ENCODE results near the gene NUTM1.
"Not testable (repeated sequence)": the region's sequence is repeated elsewhere in the genome, so short reads cannot be mapped to it uniquely, and the experiment has no call there.

The NUTM1 gene

GRCh38 chr15:34365091-34365825 lies 22.1 kb downstream of the NUTM1 start:
- peak; percentile 13 for DNase-seq

GRCh38 chr15:34365836-34366235 lies 22.7 kb downstream of the NUTM1 start:
- DNase-seq, result no peak

GRCh38 chr15:34366271-34367065 lies 23.4 kb downstream of the NUTM1 start:
- peak; percentile 44 for DNase-seq

- peak; percentile 86 for DNase-seq
These were observed 24.3 kb downstream of the NUTM1 start, which contains the start of gene LPCAT4 for GRCh38 chr15:34367101-34368081. LPCAT4 (minus strand) TSS chr15:34367196; CDS start chr15:34367100, 96 bp downstream.

- DNase-seq, result no peak
These were observed 27.0 kb downstream of the NUTM1 start for GRCh38 chr15:34370129-34370528.

DNA sequence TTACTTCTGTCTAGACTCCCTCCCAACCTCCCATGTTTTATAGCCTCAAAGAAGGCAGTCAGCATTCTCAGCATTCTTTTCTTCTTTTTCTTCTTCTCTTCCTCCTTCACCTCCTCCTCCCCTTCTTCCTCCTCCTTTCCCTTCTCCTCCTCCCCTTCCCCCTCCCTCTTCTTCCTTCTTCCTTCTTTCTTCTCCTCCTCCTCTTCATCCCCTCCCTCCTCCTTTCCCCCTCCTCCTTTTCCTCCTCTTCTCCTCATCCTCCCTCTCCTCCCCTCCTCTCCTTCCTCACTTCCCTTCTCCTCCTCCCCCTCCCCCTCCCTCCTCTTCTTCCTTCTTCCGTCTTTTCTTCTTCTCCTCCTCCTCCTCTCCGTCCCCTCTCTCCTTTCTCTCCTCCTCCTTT lies 27.5 kb downstream of the NUTM1 start:
- DNase-seq, result no peak

- DNase-seq, result no peak
These were observed 30.8 kb downstream of the NUTM1 start for GRCh38 chr15:34373951-34374350.

DNA sequence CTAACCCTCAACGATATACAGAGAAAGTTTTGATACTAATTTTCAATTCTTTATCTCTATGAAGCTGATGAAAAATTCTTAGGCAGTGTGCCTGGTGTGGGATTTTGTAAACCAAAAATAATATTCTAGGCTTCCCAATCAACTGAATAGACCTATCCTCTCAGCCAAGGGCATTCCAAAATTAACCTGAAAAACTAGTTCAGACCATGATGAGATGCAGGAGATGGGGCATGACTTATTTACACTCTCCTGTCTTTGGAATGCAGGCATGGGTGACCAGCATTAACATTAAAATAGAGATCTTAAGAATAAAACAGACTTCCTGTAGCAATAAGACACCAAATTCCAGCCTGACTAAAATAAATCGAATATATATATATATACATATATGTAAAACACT lies 31.7 kb downstream of the NUTM1 start:
- no peak for DNase-seq

DNA sequence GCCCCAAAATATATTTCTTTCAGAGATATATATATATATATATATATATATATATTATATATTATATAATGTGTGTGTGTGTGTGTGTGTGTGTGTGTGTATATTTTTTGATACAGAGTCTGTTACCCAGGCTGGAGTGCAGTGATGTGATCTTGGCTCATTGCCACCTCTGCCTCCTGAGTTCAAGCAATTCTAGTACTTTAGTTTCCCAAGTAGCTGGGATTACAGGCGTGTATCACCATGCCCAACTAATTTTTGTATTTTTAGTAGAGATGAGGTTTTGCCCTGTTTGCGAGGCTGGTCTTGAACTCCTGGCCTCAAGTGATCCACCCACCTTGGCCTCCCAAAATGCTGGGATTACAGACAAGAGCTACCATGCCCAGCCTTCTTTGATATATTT lies 32.4 kb downstream of the NUTM1 start:
- not testable (repeated sequence) for DNase-seq

- DNase-seq, result no peak
These were observed 33.7 kb downstream of the NUTM1 start for GRCh38 chr15:34376856-34377255.

GRCh38 chr15:34380491-34380890 lies 37.4 kb downstream of the NUTM1 start:
- DNase-seq, result not testable (repeated sequence)

DNA sequence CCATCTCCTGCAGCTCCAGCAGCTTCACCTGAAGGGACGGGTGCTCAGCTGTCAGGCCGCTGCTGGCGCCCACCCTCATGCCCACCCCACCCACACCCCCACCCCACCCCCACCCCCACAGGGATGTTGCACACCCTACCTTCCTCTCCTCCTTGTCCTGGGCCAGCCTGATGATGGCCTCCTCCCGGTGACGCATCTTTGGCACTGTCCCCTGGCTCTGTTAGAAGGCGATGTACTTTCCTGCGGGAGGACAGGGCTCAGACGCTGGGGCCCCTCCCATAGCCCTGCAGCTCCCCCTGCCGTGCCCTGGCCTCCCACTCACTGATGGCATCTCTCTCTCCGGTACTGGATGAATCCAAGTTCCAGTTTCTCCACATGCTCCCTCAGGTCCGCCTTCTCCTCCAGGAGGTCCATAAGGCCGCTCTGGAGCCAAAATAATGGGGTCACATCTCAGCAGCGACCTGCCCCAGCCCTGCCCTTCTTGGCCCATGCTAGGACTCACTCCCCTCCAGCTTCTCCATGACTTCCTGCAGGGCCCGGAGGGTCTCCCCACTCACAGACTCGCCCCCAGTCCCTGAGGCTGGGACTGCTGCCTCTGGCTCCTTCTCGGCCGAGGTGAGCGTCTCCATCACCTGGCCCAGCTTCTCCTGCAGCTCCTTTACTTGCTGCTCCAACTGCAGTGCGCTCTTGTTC lies 38.9 kb downstream of the NUTM1 start:
- not testable (repeated sequence) for DNase-seq

- not testable (repeated sequence) for DNase-seq
These were observed 46.5 kb downstream of the NUTM1 start for GRCh38 chr15:34389594-34390086.

DNA sequence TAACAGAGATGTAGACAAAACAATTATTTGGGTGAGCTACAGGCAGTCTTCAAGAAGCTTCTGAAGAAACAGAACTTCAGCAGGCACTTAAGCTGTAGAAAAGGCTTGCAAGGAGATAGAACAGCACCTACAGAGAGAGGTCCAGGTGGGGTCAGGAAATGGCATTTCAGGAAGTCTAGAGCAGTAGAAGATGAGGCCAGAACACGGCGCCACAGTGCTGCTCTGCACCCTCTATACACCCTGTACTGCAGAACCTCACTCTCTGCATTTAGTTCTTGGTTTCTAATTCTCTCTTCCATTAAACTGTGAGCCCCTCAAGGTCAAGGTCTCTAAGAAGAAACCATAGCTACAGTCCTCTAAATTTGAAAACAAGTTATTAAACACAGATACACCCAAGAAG lies 49.9 kb downstream of the NUTM1 start:
- DNase-seq, result not testable (repeated sequence)

DNA sequence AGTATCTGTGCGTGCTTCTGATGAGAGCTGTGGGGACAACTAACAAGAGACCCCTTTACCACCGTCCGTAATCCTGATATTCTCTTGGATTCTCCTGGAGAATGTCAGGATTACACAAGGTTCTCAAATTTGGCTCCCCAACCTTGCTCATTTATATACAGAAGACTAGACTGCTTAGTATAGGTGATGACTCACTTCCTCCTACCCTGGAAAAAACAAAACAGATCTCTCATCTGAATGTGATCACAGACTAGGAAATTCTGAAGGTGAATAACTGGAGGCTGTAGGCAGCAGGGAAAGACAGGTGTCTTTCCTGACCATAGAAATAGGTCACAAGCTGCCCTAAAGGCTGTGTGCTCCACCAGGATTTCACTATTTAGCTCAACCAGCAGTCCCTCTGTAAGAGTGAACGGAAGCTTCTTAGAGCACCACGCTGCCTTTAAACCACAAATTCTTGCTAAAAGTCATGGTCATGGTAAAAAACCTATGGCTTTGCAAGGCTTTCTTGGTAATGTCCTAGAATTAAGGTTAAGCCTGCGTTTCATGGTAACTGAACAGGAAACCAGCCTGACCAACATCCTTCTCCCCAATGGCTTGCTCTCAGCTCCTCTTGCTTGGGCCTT lies 54.6 kb downstream of the NUTM1 start:
- not testable (repeated sequence) for DNase-seq

DNA sequence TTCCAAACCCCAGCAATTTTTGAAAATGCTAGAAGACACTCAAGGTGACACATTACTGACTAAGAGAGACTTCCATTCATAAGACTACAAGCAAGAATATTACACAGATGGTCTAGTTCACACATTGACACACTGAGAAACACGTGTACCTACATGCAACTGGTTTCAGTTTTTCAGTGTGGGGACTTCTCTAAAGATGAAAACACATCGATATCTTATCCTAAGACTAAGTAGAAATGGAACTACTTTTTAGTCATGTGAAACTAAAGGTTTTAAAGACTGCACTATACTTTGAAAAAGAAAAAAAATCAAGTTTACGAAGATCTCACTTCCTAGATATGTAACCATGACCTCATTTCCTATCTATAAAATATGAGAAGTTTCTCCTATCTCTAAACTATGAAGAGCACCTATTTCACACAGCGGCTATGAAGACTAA lies 60.1 kb downstream of the NUTM1 start:
- DNase-seq, result not testable (repeated sequence)

- not testable (repeated sequence) for DNase-seq
These were observed 60.8 kb downstream of the NUTM1 start for GRCh38 chr15:34403899-34404298.

Measured in activated effector memory CD4-positive, alpha-beta T cell treated with Interleukin-2 at 50 U/mL for 16 hours (primary cell).